ENCODE measurements around the gene TFPI.

GRCh38 chr2:187532333-187533120 lies 21.7 kb downstream of the TFPI start:
- TF ChIP-seq CTCF (conservative IDR thresholded peaks at IDR 0.05; ENCODE audit: low read length) (no peak), EZH2phosphoT487 (IDR thresholded peaks at IDR 0.05; ENCODE audit: borderline replicate concordance, low read depth, low read length) (no peak)

All from OCI-LY7 (cell line).